HG03565 (cell line): ENCODE measurements around the gene CENATAC.
"Not testable (repeated sequence)": the region's sequence is repeated elsewhere in the genome, so short reads cannot be mapped to it uniquely, and the experiment has no call there.

Experiments
- ATAC-seq: cut with Tn5 transposase; IDR thresholded peaks from one replicate; pipeline ENCODE4 v1.9.1; 2021; ENCODE audit warnings: mild to moderate bottlenecking, moderate library complexity; ENCODE audit not compliant: unreplicated experiment

The CENATAC gene

GRCh38 chr11:119025978-119026766 is 28.2 kb downstream of the CENATAC start:
- ATAC-seq: no peak

GRCh38 chr11:119026970-119027369 is 29.0 kb downstream of the CENATAC start:
- ATAC-seq: no peak

DNA sequence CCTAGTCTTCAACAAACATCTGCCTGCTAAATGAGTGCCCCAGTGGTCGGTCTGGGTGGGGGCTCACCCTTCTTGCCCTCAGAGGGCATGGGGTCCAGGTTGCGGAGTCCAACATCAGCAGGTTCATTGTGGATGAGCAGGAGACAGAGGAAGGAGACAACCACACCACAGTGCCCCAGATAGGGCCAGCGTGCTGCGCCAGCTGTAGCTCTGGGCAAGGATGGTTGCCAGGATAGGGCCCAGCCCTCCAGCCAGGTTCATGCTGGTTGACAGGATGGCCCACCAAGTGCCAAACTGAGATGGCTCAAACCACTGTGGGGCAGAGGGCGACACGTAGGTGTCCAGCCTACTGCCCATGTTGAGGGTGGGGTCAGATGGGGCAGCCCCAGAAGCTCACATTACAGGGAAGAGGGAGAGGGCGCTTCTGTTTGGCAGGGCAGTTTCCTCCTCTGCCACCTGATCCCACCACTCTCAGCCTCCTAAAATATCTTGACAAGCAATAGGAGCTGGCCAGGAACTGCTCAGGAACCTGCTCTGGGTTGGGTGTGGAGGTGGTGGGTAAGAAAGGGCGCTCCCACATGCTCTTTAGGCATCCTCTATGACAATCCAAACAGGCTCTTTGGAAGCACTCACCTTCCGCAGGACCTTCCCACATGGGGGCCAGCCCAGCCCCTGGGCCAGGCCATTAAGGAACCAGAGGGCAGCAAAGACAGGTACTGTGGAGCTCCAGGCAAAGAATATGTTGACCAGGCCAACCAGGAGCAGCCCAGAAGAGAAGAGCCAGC is 29.8 kb downstream of the CENATAC start:
- ATAC-seq: no peak

DNA sequence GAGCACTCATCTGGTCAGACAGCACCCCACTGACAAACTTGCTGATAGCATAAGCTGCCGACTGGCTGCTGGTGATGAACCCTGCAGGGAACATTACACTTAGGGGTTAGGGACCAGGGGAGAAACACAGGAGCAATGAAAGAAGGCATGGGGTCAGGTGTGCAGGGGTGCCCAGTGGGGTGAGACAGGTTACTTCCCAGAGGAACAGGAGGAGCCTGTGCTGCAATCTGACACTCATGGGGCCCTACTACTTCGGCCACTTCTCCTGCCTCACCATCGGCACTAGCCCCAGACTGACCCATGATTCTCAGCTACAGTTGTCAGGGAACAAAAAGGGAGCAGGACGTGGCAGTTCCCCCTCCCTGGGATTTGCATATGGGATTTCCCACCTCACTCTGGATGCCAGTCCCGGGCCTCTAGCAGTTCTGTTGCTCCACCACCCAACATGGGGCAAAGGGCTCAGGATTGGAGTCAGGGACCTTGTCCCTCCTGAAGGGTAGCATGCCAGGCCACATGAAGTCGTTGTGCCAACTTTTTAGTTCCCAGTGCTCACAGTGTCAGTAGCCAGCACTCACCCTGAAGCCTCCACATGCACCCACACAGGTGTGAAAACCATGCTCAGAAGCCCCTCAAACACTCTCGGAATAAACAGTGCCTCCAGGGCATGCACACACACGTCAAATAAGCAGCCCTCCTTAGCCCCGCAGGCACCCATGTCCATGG is 30.6 kb downstream of the CENATAC start:
- ATAC-seq: no peak

GRCh38 chr11:119029069-119029339 is 31.1 kb downstream of the CENATAC start:
- no peak for ATAC-seq

GRCh38 chr11:119029340-119030028 is 31.5 kb downstream of the CENATAC start:
- ATAC-seq: peak; percentile 3

DNA sequence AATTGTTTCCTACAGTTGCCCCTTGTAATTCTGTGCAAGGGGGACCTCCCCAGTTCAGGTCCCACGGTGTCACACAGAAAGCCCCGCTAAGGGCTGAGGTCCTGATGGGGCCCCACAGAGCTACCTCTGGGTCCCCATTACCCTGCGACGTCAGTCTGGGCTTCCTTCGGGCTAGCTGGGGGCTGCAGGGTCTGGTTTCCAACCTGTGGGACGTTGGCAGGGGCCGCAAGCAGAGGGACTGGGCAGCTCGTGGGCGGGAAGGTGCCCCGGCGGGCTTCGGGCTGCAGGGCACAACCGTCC is 32.0 kb downstream of the CENATAC start:
- ATAC-seq: peak; percentile 14

- peak; percentile 93 for ATAC-seq
These were observed 32.5 kb downstream of the CENATAC start, which contains the start of gene SLC37A4 for GRCh38 chr11:119030329-119031047. SLC37A4 (minus strand) TSS chr11:119030877.

DNA sequence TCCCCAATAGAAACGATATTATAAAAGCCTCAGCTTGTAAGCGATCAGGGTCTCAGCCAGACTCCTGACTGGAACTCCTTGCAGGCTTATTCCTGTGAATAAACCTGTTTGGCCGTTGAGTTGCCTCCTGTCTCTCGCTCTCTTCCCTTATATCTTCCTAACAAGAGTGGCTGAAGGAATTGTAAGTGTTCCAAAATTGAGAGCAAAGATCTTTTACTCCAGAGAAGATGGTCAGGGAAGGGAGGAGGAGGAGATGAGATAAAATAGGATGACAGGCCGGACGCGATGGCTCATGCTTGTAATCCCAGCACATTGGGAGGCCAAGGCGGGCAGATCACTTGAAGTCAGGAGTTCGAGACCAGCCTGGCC is 34.0 kb downstream of the CENATAC start:
- no peak for ATAC-seq

DNA sequence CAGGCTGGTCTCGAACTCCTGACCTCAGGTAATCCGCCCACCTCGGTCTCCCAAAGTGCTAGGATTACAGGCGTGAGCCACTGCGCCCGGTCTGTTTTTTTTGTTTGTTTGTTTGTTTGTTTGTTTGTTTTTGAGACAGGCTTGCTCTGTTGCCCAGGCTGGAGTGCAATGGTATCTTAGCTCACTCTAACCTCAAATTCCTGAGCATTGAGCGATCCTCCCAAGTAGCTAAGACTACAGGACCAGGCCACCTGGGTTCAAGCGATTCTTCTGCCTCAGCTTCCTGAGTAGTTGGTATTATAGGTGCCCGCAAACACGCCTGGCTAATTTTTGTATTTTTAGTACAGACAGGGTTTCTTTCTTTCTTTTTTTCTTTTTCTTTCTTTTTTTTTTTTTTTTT is 35.5 kb downstream of the CENATAC start:
- ATAC-seq: not testable (repeated sequence)

DNA sequence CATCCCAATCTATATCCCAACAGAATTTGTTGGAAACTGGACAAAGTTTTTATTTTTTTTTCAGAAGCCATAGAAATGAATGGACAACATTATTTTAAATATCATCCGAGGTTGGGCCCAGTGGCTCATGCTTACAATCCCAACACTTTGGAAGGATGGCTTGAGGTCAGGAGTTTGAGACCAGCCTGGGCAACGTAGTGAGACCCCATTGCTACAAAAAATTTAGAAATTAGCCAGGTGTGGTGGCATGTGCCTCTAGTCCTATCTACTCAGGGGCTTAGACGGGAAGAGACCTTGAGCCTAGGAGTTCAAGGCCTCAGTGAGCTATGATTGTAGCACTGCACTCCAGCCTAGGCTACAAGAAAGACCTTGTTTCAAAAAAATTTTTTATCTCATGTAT is 36.9 kb downstream of the CENATAC start:
- no peak for ATAC-seq

DNA sequence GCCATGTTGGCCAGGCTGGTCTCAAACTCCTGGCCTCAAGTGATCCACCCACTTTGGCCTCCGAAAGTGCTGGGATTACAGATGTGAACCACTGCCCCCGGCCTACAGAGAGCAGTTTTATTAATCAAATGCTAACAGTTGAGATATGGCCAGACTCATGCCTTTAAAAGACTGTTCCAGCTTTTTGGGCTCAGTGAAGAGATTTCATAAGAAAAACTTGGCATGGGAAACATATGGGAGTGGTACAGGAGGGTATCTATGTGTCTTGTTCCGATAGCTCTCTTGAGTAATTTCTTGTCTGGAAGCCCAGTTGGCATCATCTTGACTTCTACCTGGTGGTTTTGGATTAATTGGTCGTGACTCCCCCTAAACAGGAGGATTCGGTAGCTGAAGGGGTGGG is 40.9 kb downstream of the CENATAC start:
- ATAC-seq: no peak

DNA sequence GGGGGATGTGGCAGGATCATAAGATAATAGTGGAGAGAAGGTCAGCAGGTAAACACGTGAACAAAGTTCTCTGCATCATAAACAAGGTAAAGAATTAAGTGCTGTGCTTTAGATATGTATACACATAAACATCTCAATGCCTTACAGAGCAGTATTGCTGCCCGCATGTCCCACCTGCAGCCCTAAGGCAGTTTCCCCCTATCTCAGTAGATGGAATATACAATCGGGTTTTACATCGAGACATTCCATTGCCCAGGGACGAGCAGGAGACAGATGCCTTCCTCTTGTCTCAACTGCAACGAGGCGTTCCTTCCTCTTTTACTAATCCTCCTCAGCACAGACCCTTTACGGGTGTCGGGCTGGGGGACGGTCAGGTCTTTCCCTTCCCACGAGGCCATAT is 41.5 kb downstream of the CENATAC start:
- not testable (repeated sequence) for ATAC-seq

DNA sequence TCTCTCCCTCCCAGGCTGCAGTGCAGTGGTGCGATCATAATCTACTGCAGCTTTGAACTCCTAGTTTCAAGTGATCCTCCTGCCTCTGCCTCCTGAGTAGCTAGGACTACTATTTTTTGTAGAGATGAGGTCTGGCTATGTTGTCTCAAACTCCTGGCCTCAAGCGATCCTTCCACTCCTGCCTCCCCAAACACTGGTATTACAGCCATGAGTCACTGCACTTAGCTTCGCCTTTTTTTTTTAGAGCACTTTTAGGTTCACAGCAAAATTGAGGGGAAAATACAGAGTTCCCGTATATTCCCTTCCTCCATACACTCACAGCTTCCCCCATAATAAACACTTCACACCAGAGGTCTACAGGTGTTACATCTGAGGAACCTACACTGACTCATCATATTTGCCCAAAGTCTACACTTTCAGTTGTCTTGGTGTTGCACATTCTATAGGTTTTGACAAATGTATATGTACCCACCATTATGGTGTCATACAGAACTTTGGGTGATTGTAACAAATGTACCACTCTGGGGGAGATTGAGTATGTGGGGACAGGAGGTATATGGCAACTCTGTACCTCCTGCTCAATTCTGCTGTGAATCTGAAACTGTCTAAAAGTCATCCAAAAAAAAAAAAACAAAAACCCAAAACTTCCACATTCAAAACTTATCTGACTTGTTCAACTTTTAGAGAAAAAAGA is 44.0 kb downstream of the CENATAC start:
- no peak for ATAC-seq

DNA sequence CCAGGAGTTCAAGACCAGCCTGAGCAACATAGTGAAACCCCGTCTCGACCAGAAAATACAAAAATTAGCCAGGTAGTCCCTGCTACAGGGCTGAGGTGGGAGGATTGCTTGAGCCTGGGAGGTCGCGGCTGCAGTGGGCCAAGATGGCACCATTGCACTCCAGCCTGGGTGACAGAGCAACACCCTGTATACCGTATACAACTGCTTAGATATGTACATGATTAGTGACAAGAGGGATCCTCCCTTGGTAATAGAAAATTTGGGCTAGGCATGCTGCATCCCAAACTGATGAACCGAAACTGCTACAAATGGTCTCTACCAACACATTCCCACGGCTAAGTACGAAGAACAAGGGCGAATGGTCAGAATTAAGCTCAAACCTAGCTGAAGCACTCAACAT is 45.0 kb downstream of the CENATAC start:
- no peak for ATAC-seq

GRCh38 chr11:119044708-119045107 is 46.8 kb downstream of the CENATAC start:
- no peak for ATAC-seq

DNA sequence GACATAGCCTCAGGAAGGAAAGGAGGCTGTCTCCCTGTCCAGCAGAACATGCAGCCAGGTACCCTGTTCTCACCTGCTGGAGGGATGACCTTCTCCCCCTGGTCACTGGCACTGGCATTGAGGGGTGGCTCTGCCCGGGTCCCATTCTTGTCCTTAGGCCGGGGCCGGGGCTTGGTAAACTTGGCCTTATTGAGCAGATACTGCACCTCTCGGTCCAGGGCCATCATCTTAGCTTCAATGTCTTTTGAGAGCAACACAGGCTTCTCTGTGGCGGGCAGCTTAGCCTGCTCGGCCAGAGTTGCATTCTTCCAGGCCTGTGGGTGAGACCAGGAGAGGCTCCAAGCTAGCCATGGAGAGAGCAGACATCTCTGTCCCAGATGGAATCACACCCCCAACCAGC is 48.6 kb downstream of the CENATAC start:
- ATAC-seq: no peak

DNA sequence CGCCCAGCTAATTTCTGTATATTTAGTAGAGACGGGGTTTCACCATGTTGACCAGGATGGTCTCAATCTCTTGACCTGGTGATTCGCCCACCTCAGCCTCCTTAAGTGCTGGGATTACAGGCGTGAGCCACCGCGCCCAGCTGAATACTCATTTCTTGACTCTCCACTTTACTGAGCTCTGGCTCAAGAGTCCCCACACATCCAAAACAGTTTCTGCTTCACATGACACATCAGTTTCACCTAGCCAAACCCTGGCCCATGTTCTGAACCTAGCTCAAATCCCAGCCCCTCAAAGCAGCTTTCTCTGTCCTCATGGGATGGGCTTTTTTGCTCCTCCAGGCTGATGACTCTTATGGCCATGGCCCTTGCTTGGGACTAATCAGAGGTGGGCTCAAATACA is 49.3 kb downstream of the CENATAC start:
- no peak for ATAC-seq

DNA sequence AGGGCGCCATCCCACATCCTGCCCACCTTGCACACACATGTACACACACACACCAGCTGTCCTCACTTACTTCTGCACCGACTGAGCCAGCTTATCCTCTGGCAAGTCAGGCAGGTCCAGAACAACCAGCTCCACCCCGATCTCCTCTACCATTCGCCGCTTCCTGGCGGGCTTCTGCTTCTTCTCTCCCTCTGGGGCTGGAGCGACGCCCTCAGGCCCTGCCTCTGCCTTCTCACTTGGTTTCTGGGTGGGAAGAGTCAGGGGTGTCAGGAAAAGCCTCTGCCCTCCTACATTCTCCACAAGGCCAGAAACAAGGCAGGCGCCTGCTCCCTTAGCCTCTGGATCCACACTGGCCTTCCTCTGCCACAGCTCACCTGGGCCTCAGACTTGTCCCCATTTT is 50.7 kb downstream of the CENATAC start:
- ATAC-seq: no peak

DNA sequence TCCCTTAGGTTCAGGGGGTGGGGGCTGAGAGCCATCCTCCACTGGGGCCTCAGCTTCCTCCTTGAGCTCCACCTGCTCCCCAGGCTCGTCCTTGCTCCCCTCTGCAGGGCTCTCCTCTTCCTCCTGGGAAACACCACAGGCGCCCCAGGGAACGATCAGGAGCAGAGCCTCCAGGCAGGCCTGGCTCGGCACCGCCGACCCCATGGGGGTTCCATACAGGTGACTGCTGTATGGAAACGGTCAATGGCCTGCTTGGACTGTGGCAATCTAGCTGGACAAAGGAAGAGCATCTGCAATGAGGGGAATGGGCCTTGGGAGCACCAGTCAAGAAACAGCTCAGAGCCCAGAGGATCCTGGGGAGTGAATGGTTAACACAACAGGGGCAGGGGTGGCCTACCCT is 51.1 kb downstream of the CENATAC start:
- no peak for ATAC-seq
